HepG2 (cell line): ENCODE data around the gene ENPP1. TPM values are rescaled to one million over a fixed set of nuclear protein-coding genes. Genes with fewer than 3 reads are reported as not detected.

Source experiments
- ATAC-seq: fragments of 200-7000 bp; cut with Tn5 transposase; 3 replicates; pipeline ENCODE4 v1.9.1; 2020; ENCODE audit warnings: mild to moderate bottlenecking, moderate library complexity
- BruUV-seq: library from RNA; stranded (reverse); fragments of 400-500 nt; replicated peaks from 2 replicates; lab custom pipeline; 2021; lab: Mats Ljungman, UMichigan
- CTCF ChIA-PET: fragments of 300-600 bp; formaldehyde crosslinking; extraction: SDS; loops from one replicate; lab custom pipeline; 2021; ENCODE audit warnings: low total read pairs, inconsistent platforms, low intra/inter-chr PET ratio; lab: Yijun Ruan, JAX
- POLR2A ChIA-PET: fragments of 350-600 bp; sonication (Branson Sonifier 250); formaldehyde crosslinking; loops from one replicate; lab custom pipeline; 2020; ENCODE audit warnings: antibody characterized with exemption, inconsistent platforms; lab: Yijun Ruan, JAX
- DNase-seq: peaks from one replicate; pipeline ENCODE4 v3.0.0-alpha.2; 2015; ENCODE audit warnings: low spot score
- FAIRE-seq: peaks from 3 replicates; lab custom pipeline; 2011; peaks lifted over from hg19 to GRCh38; lab: Jason Lieb, UNC
- H2AFZ ChIP-seq: one replicate; pipeline ENCODE4 v1.6.1; 2011; ENCODE audit warnings: low read length, inconsistent platforms
- H3K27ac ChIP-seq: fragments of 300-600 bp; 3 replicates; pipeline ENCODE4 v1.8.0; 2011; ENCODE audit warnings: mixed run types, mild to moderate bottlenecking, mixed read lengths, low read length, inconsistent platforms; ENCODE audit not compliant: insufficient read depth; ENCODE audit errors: extremely low read length
- H3K27me3 ChIP-seq, 2 experiments: fragments of 200-600 bp in 1 of 2; 2 replicates in 1 of 2; 3 replicates in 1 of 2; pipeline versions ENCODE4 v1.6.0 to v1.8.0; 2011; ENCODE audit warnings: low read length in 2 of 2, mild to moderate bottlenecking in 2 of 2, moderate library complexity in 2 of 2, inconsistent platforms in 1 of 2; ENCODE audit not compliant: insufficient read depth in 2 of 2, control insufficient read depth in 1 of 2
- H3K36me3 ChIP-seq, 2 experiments: fragments of 200-600 bp in 1 of 2; replicated peaks in 1 of 2; 2 replicates in 1 of 2; 3 replicates in 1 of 2; pipeline versions ENCODE4 v1.5.1 to v1.8.0; 2011; ENCODE audit warnings: low read length in 2 of 2, inconsistent platforms in 1 of 2; ENCODE audit not compliant: insufficient read depth in 2 of 2, control insufficient read depth in 1 of 2
- H3K4me1 ChIP-seq: 2 replicates; pipeline ENCODE4 v1.5.1; 2012; ENCODE audit warnings: low read length, inconsistent platforms; ENCODE audit not compliant: insufficient read depth
- H3K4me2 ChIP-seq: 2 replicates; pipeline ENCODE4 v1.6.0; 2011; ENCODE audit warnings: low read depth, low read length, inconsistent platforms
- H3K4me3 ChIP-seq, 3 experiments: fragments of 200-600 bp in 1 of 3; sonication (generic), shearing (Covaris generic) in 1 of 3; replicated peaks in 1 of 3; 2 replicates each; pipeline ENCODE4 v1.5.1; 2011 to 2016; ENCODE audit warnings: low read length in 3 of 3, inconsistent platforms in 2 of 3, low read depth in 2 of 3, mild to moderate bottlenecking in 2 of 3, control low read depth in 1 of 3, mixed read lengths in 1 of 3; ENCODE audit not compliant: insufficient read depth in 1 of 3
- H3K79me2 ChIP-seq: one replicate; pipeline ENCODE4 v1.6.1; 2011; ENCODE audit warnings: low read length, inconsistent platforms; ENCODE audit not compliant: insufficient read depth
- H3K9ac ChIP-seq: 2 replicates; pipeline ENCODE4 v1.6.0; 2011; ENCODE audit warnings: mild to moderate bottlenecking, low read depth, low read length, inconsistent platforms; ENCODE audit not compliant: insufficient read depth
- H3K9me3 ChIP-seq: 2 replicates; pipeline ENCODE4 v1.5.1; 2012; ENCODE audit warnings: mild to moderate bottlenecking, low read length
- H4K20me1 ChIP-seq: 2 replicates; pipeline ENCODE4 v1.6.0; 2011; ENCODE audit warnings: inconsistent platforms, mild to moderate bottlenecking, low read length, moderate library complexity; ENCODE audit not compliant: insufficient read depth
- CREB1 ChIP-seq, 2 experiments: fragments of 450-650 bp in 1 of 2; IDR thresholded peaks; 2 replicates each; pipeline ENCODE4 v1.6.1; 2016 to 2017; ENCODE audit warnings: control low read depth in 1 of 2, mild to moderate bottlenecking in 1 of 2, missing compliant biosample characterization in 1 of 2, missing genetic modification characterization in 1 of 2
- FOXO4 ChIP-seq: sonication (generic); formaldehyde crosslinking; conservative IDR thresholded peaks from 2 replicates; pipeline ENCODE4 v1.8.1; 2023; ENCODE audit warnings: missing genetic modification reagents
- KIAA2018 ChIP-seq: sonication (generic); formaldehyde crosslinking; IDR thresholded peaks from 2 replicates; pipeline ENCODE4 v1.5.0; 2020; ENCODE audit warnings: mild to moderate bottlenecking, missing genetic modification reagents, borderline replicate concordance
- MTA3 ChIP-seq: sonication (generic); formaldehyde crosslinking; IDR thresholded peaks from 2 replicates; pipeline ENCODE4 v1.4.0; 2020; ENCODE audit warnings: missing genetic modification reagents
- MTERF4 ChIP-seq: sonication (generic); formaldehyde crosslinking; IDR thresholded peaks from 2 replicates; pipeline ENCODE4 v1.8.0; 2023; ENCODE audit warnings: mild to moderate bottlenecking, missing genetic modification reagents
- PATZ1 ChIP-seq: sonication (generic); formaldehyde crosslinking; IDR thresholded peaks from 2 replicates; pipeline ENCODE4 v1.4.0; 2020; ENCODE audit warnings: missing genetic modification reagents
- POLR2AphosphoS5 ChIP-seq: IDR thresholded peaks from 2 replicates; pipeline ENCODE4 v1.6.1; 2012; ENCODE audit warnings: low read depth, low read length
- SIN3B ChIP-seq: fragments of 150-350 bp; IDR thresholded peaks from 2 replicates; pipeline ENCODE4 v1.6.1; 2014; ENCODE audit warnings: low read length
- SNAPC5 ChIP-seq: sonication (generic); formaldehyde crosslinking; IDR thresholded peaks from 2 replicates; pipeline ENCODE4 v1.8.1; 2023; ENCODE audit warnings: mild to moderate bottlenecking, missing genetic modification reagents, borderline replicate concordance
- SP4 ChIP-seq: sonication (generic); formaldehyde crosslinking; IDR thresholded peaks from 2 replicates; pipeline ENCODE4 v1.8.1; 2023; ENCODE audit warnings: mild to moderate bottlenecking, missing genetic modification reagents
- WGBS: methylation state at CpG from one replicate; pipeline ENCODE4 v1.1.6; 2017; ENCODE audit warnings: low lambda C conversion rate; 5-methylcytosine and 5-hydroxymethylcytosine counted together
- in situ Hi-C: cut with HindIII; loops from 2 replicates; pipeline ENCODE4 v1.10.0; 2017; ENCODE audit warnings: low pct_unique_long_range_greater_than_20kb; ENCODE audit not compliant: extremely low pct_ligation_motif_present
- intact Hi-C: fragments of 100-400 bp; cut with micrococcal nuclease; formaldehyde crosslinking; loops from one replicate; pipeline ENCODE4 v1.10.0; 2022; ENCODE audit not compliant: unreplicated experiment
- polyA plus RNA-seq, 8 experiments: library from polyadenylated mRNA; depleted of rRNA in 3 of 8; stranded (reverse) in 7 of 8; unstranded in 1 of 8; fragments of >200 nt; fragmentation: Illumina TruSeq in 4 of 8; extraction: Trizol in 4 of 8; gene quantifications; 2 replicates each; pipeline versions ENCODE4 v1.2.1 to v1.2.3, GENCODE V29; 2011 to 2016; ENCODE audit warnings: low read depth in 4 of 8, missing spikeins in 1 of 8, mixed read lengths in 1 of 8; ENCODE audit not compliant: insufficient read depth in 1 of 8
- total RNA-seq, 5 experiments: library from RNA; depleted of rRNA; stranded (reverse); fragments of >200 nt; fragmentation: Illumina TruSeq; extraction: Trizol; gene quantifications; 2 replicates each; pipeline ENCODE4 v1.2.3, GENCODE V29; 2016; ENCODE audit warnings: low read depth in 1 of 5

Gene ENPP1
- total and polyA plus RNA-seq, 2 of the 13 experiments (the other 11 are each of a cell fraction or from before 2014, with no cell fraction given), result 56.5 to 160 TPM

GRCh38 chr6:131854803-131855202 is 47.0 kb downstream of the ENPP1 start:
- H2AFZ ChIP-seq, result no peak overlapping the region
- in situ Hi-C loops, result no loop called here
- H3K27ac ChIP-seq, result no peak overlapping the region
- no peak overlapping the region for H3K4me2 ChIP-seq
- no peak overlapping the region for H3K9ac ChIP-seq
- no peaks in the 10 kb centered on the region; the same call in 1 of the 2 replicates for H4K20me1 ChIP-seq
- ATAC-seq, result no peak
- no peak for FAIRE-seq
- peaks cover 2% of the 10 kb centered on the region for H3K79me2 ChIP-seq
- H3K4me3 ChIP-seq, result no peak overlapping the region
- no TSS peak for BruUV-seq
- no peaks in the 10 kb centered on the region for H3K9me3 ChIP-seq
- peaks cover 20% of the 10 kb centered on the region for H3K4me1 ChIP-seq
- DNase-seq, result no peak
- WGBS, result 95% methylated on average over 2 of the region's 2 CpGs
- no peaks in the 10 kb centered on the region for H3K27me3 ChIP-seq
- H3K36me3 ChIP-seq, result peaks cover 30 to 75% of the 10 kb centered on the region in 2 experiments
- CTCF ChIA-PET, result no interaction called here
- POLR2A ChIA-PET, result interaction anchor here (1.5 kb wide), 1 partner anchor 8 kb away, joined by 5 read pairs; no protein-coding TSS in a partner anchor
- intact Hi-C loops, result no loop called here
- no peak for TF ChIP-seq KIAA2018 (CRISPR knock-in tag)
- TF ChIP-seq POLR2AphosphoS5, result no peak
- TF ChIP-seq CREB1 (IDR thresholded peaks at IDR 0.05), result no peak
- TF ChIP-seq CREB1 (CRISPR knock-in tag; IDR thresholded peaks at IDR 0.05), result 0 out of 2 replicates have a peak, but pooled peaks have one; percentile 15
- TF ChIP-seq SP4 (CRISPR knock-in tag), result no peak
- no peak for TF ChIP-seq MTA3
- no peak for TF ChIP-seq SNAPC5 (CRISPR knock-in tag)
- TF ChIP-seq SIN3B, result no peak
- TF ChIP-seq PATZ1, result no peak
- TF ChIP-seq FOXO4, result 0 out of 2 replicates have a peak, but pooled peaks have one; percentile 14
- TF ChIP-seq MTERF4 (CRISPR knock-in tag), result no peak
